Gastrocnemius medialis (tissue), 4 donors: ENCODE results near the gene USHBP1.

Experiments
- POLR2A ChIP-seq, 2 donors: fragments of 450-650 bp; IDR thresholded peaks; one replicate each; pipeline ENCODE4 v1.6.1; 2017; ENCODE audit warnings: antibody characterized with exemption in 2 of 2, mild to moderate bottlenecking in 2 of 2, moderate library complexity in 2 of 2
- TF ChIP-seq, protein P1 (sequence below), 5 experiments: fragments of 450-650 bp in 3 of 5; fragments of 200-600 bp in 2 of 5; sonication (generic) in 2 of 5; IDR thresholded peaks in 4 of 5; conservative IDR thresholded peaks in 1 of 5; 1 replicate in 4 of 5; 2 replicates in 1 of 5; pipeline ENCODE4 v1.5.1; 2016 to 2019; ENCODE audit warnings: antibody characterized with exemption in 5 of 5, mild to moderate bottlenecking in 3 of 5, moderate library complexity in 3 of 5

DNA sequence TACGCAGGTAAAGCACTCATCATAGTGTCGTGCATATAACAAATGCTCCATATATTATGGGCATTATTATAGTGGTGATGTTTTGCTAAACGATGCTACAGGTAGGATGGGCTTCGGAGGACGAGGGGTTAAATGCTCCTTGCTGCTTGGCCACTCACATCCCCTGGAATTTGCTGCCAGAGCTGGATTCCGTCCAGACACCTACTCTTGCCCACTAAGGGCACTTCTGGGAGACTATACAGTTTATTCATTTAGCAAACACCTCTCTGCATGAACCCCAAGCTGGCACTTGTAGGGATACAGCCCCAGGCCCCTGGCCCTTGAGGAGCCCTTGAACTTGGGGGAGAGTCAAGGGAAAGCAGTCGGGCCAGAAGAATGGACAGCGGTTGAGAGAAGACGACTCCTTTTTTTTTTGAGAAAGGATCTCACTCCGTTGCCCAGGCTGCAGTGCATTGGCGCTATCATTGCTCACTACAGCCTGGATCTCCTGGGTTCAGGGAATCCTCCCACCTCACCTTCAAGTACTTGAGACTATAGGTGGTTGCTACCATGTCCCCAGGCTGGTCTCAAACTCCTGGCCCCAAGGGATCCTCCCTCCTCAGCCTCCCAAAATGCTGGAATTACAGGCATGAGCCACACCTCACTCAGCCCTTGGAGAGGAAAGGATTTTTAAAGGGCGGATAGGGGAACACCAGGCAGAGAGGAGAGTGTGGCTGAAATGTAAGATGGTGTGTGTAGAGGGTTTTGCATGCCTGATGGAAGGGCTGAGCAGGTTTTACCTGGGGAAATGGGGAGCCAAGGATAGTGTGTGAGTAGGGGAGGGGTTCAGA lies 40.1 kb upstream of the USHBP1 start:
- TF ChIP-seq, protein P1, sequence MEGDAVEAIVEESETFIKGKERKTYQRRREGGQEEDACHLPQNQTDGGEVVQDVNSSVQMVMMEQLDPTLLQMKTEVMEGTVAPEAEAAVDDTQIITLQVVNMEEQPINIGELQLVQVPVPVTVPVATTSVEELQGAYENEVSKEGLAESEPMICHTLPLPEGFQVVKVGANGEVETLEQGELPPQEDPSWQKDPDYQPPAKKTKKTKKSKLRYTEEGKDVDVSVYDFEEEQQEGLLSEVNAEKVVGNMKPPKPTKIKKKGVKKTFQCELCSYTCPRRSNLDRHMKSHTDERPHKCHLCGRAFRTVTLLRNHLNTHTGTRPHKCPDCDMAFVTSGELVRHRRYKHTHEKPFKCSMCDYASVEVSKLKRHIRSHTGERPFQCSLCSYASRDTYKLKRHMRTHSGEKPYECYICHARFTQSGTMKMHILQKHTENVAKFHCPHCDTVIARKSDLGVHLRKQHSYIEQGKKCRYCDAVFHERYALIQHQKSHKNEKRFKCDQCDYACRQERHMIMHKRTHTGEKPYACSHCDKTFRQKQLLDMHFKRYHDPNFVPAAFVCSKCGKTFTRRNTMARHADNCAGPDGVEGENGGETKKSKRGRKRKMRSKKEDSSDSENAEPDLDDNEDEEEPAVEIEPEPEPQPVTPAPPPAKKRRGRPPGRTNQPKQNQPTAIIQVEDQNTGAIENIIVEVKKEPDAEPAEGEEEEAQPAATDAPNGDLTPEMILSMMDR (IDR thresholded peaks at IDR 0.05 in 4 of 5, conservative IDR thresholded peaks at IDR 0.05 in 1 of 5) = no peak
- TF ChIP-seq POLR2A (IDR thresholded peaks at IDR 0.05) = no peak
